GM19240 (cell line): Measurements from ENCODE around the gene ACBD4.

ENCODE experiments used
- DNase-seq: peaks from one replicate; pipeline ENCODE4 v3.0.0; 2011; ENCODE audit warnings: low spot score; ENCODE audit not compliant: insufficient read length

Gene ACBD4

DNA sequence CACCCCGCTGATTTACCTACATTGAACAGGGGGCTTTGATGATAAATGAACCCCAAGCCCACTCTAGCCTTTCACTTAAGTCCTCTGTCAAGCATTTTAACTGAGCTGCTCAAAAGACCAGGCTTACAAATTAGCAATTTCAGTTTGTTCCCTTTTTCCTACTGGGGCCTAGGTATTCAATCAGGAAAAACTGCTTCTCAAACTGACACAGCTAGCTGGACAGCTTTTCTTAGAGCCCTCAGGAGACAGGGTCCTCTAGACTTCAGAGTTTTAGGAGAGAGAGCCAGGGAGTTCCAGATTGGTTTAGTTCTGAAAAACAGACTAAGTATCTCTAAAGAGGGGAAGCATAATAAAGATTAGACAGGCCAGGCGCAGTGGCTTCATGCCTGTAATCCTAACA is 20.0 kb downstream of the ACBD4 start:
- DNase-seq: no peak

DNA sequence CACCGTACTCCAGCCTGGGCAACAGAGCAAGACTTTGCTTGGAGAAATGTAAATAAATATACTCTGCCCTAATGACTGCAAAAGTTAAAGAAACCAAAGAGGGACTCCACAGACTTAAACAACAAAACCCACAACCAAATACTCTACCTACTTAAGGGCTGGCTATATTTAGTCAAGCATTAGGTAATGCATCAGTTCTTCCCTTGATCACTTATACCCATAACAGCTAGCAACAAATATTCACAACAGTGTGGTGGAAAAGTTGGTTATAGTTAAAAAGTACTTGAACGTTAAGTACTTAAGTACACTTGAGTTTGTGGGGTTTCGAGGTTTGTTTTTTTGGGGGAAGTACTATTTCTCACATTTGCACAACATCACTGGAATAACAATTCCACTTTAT is 20.8 kb downstream of the ACBD4 start:
- no peak for DNase-seq

DNA sequence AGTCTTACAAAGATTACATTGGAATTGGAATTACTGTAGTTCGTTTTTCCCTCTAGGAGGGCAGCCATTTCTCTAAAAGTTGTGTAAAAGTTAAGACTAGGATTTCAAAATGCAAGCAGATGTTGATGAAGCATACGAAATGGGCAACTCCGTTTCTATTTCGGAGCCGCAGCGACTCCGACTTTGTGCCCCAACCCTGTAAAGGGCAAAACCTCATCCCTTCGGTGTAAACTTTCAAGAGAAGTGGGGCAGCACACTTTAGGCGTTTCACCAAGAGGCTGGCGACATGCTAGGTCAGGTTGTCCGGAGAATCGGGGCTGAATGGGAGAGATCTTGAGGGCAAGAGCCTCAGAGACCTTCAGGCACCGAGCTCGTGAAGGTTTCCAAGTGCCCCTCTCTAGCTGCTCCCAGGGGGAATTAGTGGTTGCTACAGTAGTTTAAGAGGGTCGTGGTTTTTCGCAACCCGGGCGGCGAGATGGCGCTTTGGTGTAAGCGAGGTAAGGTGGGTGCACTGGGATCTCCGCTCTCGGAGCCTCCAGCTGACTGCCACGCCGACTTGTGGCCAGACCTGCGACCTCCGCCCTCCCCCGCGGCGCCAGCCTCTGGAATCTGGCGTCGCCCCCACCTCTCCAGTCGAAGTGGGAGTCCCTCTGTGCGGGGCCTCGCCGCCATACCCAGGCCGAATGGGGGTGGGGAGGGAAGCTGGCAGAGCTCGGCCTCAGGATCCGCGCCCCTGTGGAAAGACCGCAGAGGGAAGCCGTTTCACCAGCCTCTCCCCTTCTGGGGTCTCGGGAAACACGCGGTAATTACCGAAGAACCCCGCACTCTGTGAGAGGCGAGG is 25.2 kb downstream of the ACBD4 start:
- DNase-seq: no peak

DNA sequence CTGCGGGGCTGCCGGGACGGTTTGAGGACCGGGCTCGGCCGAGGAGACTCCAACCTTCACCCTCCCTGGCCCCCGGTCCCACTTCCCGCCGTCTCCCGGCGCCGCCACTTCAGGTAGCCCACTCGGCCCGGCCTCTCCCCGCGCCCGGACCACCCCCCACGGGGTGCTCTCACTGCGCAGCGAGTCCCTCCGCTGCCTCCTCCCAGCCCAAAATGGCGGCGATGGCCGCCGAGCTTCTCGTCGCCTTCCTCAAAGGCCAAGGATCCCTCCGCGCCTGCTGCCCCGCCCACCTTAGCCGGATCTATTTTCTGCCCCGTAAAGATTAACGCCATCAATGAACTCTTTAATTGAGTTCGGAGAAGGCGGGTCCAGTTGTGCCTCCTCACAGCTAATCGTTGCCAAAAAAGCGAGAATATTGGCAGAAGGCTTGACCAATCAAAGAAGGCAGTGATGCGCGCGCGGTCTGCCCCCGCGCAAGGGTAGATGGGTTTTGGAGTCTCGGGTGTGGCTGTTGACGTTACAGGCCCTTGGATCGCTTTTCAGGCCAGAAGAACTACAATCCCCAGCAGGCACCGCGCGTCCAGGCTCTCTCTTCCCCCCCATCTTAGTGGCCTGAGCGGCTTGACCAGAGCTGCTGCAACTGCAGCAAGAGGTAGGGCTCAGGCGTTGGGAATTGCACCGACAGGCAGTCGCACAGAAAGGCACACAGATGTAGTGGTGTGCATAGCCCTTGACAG is 26.0 kb downstream of the ACBD4 start, which contains the start of gene HEXIM2:
HEXIM2 (plus strand) TSS at position 588 of the 737 bp plus-strand sequence. CDS start 919 bp downstream, outside the sequence.
- peak; percentile 84 for DNase-seq

- DNase-seq: no peak
These were observed 26.7 kb downstream of the ACBD4 start for GRCh38 chr17:45162025-45162687.

DNA sequence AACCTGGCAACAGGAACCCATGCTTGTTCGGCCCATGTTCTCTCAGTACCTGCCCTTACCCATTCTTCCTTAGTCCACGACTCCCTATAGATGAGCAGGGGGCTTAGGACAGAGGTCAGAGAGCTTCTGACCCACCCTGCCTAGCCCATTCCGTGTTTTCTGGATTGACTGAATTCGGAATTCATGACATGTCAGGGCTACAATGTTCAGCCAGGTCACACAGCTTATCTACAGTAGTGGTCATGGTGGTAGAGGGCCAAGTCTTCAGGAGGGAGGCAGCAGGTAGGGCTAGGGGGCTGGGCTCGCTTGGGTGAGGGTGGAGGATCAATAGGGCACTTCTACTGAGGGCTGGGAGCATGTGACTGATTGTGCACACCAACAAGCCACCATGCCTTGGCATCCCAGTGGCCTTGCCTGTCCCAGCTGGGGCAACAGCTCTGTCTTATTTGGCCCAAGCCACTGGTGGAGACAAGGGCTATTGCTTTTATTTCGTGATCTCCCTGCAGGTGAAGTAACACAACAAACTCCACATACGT is 29.3 kb downstream of the ACBD4 start:
- DNase-seq: no peak

GRCh38 chr17:45168991-45169752 is 33.7 kb downstream of the ACBD4 start:
- no peak for DNase-seq

DNA sequence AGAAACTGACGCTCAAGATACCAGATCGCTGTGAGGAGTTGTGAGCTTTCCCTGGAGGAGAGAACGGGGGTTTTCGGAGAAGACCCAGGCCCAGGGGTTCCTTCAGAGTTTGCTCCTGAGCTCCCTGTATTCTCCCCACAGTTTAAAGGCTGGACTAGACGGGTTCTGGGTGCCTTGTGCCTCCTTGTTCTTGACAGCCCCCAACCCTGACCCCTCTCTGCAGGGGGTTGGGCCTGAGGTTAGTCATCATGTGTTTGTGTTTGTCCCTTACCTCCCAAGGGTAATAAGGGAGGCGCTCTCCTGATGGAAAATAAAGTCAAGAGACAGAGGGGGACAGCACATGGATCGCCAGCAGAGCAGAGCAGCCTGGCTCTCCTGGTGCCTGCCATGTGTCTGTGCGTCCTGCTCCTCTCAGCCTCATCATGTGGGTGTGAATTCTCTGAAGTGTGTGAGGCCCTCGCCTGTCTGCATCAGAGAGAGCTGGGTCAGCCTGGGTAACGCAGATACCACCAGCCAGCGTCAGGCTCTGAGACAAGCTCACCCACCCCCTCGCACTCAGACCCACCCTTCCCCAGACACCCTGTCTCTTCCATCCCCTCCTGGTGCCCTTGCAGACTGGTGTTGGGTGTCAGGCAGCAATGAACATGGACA is 34.9 kb downstream of the ACBD4 start:
- DNase-seq: no peak

DNA sequence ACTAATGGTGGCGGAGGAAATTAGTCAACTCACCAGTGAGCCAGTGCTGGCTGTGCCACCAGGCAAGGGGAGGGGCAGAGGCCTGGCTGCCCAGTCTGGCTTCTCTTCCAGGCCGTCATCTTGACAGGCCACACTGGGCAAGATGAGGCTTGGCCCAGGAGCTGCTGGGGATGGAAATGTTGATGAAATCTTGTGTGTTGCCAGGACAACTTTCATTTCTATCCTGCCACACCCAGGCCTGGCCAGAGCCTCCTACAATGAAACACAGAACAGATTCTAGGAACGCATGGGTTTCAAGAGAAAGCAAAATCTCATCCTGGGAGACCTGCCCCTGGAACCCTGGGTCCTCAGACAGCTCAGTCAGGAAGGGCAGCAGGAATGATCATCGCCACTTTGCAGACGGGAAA is 35.4 kb downstream of the ACBD4 start:
- no peak for DNase-seq

DNA sequence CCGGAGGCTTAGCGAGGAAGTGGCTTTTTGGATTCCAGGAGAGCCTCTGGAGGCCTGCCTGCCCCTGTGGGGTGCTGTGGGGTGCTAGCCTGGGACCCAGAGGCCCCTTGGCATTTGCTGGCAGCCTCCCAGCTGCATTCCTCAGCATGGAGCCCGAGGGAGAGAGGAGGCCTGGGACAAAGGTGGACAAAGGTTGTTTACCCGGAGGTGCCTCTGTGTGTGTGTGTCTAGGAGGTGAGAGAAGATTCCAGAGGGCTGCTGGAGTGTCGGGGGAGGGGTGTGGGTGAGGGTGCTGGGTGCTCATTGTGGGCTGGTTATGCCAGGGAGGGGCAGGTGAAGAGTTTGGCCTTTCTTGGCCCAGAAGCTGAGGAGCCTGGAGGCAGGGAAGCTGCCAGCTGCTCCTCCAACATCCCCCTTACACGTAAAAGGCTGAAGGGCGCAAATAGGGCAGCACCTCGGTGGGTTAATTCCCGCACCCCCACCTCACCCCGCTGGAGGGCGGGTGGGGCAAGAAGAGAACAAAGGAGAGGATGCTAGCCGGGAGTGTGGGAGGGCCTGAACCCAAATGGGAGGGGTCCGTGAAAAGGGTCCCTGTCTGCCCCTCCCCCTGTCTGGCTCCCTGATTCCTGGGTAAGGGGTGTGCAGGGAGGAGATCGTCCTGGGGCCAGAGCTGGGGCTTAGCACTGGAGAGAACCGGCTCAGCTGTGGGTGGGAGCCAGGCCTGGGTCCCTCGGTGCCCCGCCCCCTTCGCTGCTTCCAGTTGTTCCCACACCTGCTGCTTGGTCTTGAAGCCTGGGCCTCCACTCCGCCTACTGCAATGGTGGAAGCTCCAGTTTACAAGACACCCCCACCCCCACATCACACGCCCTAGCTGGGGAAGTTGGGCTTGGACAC is 36.1 kb downstream of the ACBD4 start:
- no peak for DNase-seq

GRCh38 chr17:45172232-45172540 is 36.7 kb downstream of the ACBD4 start:
- no peak for DNase-seq

GRCh38 chr17:45172541-45173286 is 37.2 kb downstream of the ACBD4 start:
- no peak for DNase-seq

- DNase-seq: no peak
These were observed 40.2 kb downstream of the ACBD4 start for GRCh38 chr17:45175759-45176115.

DNA sequence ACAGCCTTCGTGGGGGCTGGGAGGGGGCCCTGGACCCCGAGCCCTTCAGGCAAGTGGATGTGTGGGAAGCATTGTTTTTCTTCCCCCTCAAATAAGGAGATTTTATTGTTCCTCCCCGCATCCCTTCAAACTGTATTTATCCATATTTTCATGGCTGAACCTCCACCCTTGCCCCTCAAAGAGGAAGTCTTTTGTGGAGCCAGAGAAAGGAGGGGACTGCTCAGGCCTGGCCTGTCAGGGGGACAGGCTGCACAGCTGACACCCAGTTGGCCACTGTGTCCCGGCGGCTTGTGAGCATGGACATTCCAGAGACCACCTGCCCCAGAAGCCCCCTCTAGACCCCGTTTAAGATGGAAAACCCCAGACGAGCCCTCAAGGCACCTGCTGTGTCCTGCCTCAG is 42.1 kb downstream of the ACBD4 start:
- no peak for DNase-seq

DNA sequence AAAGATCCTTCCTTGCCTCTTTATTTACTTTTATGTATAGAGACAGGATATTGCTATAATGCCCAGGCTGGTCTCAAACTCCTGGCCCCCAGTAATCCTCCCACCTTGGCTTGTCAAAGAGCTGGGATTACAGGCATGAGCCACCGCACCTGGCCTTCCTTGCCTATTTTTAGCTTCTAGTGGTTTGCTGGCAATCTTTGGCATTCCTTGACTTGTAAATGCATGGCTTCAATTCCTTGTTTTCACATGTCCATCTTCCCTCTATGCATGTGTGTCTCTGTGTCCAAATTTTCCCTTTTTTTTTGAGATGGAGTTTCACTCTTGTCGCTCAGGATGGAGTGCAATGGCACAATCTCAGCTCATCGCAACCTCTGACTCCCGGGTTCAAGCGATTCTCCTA is 48.7 kb downstream of the ACBD4 start:
- no peak for DNase-seq

- no peak for DNase-seq
These were observed 51.4 kb downstream of the ACBD4 start for GRCh38 chr17:45186801-45187354.

GRCh38 chr17:45189009-45189408 is 53.5 kb downstream of the ACBD4 start:
- no peak for DNase-seq

GRCh38 chr17:45190503-45191255 is 55.2 kb downstream of the ACBD4 start:
- no peak for DNase-seq
